SJCRH30 (cell line): ENCODE results near the gene MRPS23. TPM values are rescaled to one million over a fixed set of nuclear protein-coding genes. Genes with fewer than 3 reads are reported as not detected.

Experiments
- DNase-seq, 2 experiments: peaks; one replicate each; pipeline ENCODE4 v3.0.0-alpha.2; 2015 to 2020
- H3K27ac ChIP-seq: fragments of 250-450 bp; sonication (Bioruptor Pico); 2 replicates; pipeline ENCODE4 v1.5.1; 2020; ENCODE audit warnings: mild to moderate bottlenecking, moderate library complexity
- H3K27me3 ChIP-seq: fragments of 250-450 bp; sonication (Bioruptor Pico); 2 replicates; pipeline ENCODE4 v1.5.1; 2020; ENCODE audit warnings: mild to moderate bottlenecking, moderate library complexity
- H3K36me3 ChIP-seq: fragments of 250-450 bp; sonication (Bioruptor Pico); 2 replicates; pipeline ENCODE4 v1.5.1; 2020; ENCODE audit warnings: mild to moderate bottlenecking, moderate library complexity
- H3K4me1 ChIP-seq: fragments of 250-450 bp; sonication (Bioruptor Pico); 2 replicates; pipeline ENCODE4 v1.5.1; 2020; ENCODE audit warnings: mild to moderate bottlenecking, moderate library complexity
- H3K4me3 ChIP-seq: fragments of 250-450 bp; sonication (Bioruptor Pico); 2 replicates; pipeline ENCODE4 v1.5.1; 2020; ENCODE audit warnings: mild to moderate bottlenecking, moderate library complexity
- H3K9me3 ChIP-seq: fragments of 250-450 bp; sonication (Bioruptor Pico); replicated peaks from 2 replicates; pipeline ENCODE4 v1.5.1; 2020; ENCODE audit warnings: mild to moderate bottlenecking, moderate library complexity
- total RNA-seq: library from RNA; depleted of rRNA; stranded (reverse); fragments of >200 nt; shearing (Covaris generic); gene quantifications from 2 replicates; pipeline ENCODE4 v1.2.3, GENCODE V29; 2014

The MRPS23 gene
- total RNA-seq, 1 experiment from 2014 or later: 28.4 TPM

DNA sequence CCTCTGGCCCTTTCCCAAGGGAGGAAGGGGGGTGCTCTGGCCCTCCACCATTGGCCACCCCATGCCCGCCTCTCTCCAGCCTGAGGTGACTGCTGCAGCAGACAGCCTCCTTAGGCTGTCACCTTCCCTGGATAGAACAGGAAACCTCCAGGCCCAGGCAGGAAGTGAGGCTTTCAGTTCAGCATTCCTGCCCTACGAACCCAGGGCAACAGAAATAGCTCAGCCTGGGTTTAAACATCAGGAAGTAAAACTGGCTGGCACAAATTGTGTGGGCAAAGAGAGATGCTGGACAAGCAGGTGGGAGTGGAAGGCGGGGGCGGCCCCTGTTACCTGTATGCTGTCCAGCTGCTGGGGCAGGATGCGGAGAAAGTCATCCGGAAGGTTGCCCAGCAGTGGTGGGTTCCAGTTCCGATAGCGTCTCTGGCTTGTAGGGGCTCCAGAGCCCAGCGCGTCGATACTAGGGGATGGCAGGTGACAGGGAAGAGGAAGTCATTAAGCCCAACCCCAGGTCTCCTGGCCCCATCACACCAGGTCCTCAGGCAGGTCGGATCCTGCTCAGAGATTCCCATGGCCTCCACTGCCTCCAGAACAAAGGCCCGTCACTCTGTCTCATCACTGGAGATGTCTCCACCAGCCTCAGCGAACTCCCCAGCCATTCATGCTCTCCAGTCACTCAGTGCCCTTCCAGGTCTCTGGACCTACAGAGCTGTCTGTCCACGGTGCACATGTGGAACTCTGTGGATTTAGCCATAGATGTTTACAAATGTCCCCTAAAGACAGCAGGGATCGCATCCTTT lies 23.6 kb upstream of the MRPS23 start:
- peaks cover 56% of the 10 kb centered on the region for H3K4me1 ChIP-seq
- no peaks in the 10 kb centered on the region for H3K36me3 ChIP-seq

GRCh38 chr17:57872536-57872935 lies 22.7 kb upstream of the MRPS23 start:
- no peak overlapping the region for H3K27ac ChIP-seq
- no peaks in the 10 kb centered on the region for H3K36me3 ChIP-seq
- DNase-seq: no peak
- H3K27me3 ChIP-seq: no peaks in the 10 kb centered on the region
- no peaks in the 10 kb centered on the region for H3K9me3 ChIP-seq
- peaks cover 65% of the 10 kb centered on the region for H3K4me1 ChIP-seq
- no peak overlapping the region for H3K4me3 ChIP-seq

More for the DNA sequence above, 23.6 kb upstream of the MRPS23 start:
- no peak for DNase-seq
- peak overlapping the region; percentile 97 for H3K27ac ChIP-seq
- H3K27me3 ChIP-seq: no peaks in the 10 kb centered on the region
- H3K9me3 ChIP-seq: no peaks in the 10 kb centered on the region
- no peak overlapping the region for H3K4me3 ChIP-seq

DNA sequence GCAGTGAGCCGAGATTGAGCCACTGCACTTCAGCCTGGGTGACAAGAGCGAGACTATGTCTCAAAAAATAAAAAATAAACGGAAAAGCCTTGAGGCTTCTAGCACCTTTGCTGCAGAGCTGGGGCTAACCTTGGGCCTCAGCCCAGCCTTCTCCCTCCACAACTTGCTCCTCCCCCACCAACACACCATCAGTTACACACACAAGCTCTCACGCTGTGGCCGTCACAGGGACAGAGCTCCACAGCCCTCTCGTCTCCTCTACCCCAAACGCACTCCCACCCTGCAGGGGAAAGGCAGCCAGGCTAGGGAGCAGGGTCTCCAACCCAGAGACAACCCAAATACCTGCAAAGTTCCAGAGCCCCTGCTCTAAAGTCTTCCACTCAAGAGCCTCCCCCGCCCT lies 22.0 kb upstream of the MRPS23 start:
- H3K4me1 ChIP-seq: peaks cover 66% of the 10 kb centered on the region
- no peaks in the 10 kb centered on the region for H3K27me3 ChIP-seq
- H3K4me3 ChIP-seq: no peak overlapping the region
- no peaks in the 10 kb centered on the region for H3K9me3 ChIP-seq
- DNase-seq: no peak
- H3K36me3 ChIP-seq: no peaks in the 10 kb centered on the region
- H3K27ac ChIP-seq: no peak overlapping the region

GRCh38 chr17:57871155-57871554 lies 21.3 kb upstream of the MRPS23 start:
- Histone ChIP-seq H3K9me3 (no peaks in the 10 kb centered on the region), H3K4me3 (no peak overlapping the region), H3K27ac (no peak overlapping the region), H3K27me3 (no peaks in the 10 kb centered on the region), H3K4me1 (peaks cover 59% of the 10 kb centered on the region), H3K36me3 (no peaks in the 10 kb centered on the region)
- no peak for DNase-seq

GRCh38 chr17:57870283-57870635 lies 20.4 kb upstream of the MRPS23 start:
- H3K4me1 ChIP-seq: peaks cover 53% of the 10 kb centered on the region
- no peaks in the 10 kb centered on the region for H3K36me3 ChIP-seq
- H3K27ac ChIP-seq: peak overlapping the region; percentile 87
- no peaks in the 10 kb centered on the region for H3K9me3 ChIP-seq
- H3K4me3 ChIP-seq: no peak overlapping the region
- H3K27me3 ChIP-seq: no peaks in the 10 kb centered on the region
- peak in 1 of 2 experiments; percentile 19 for DNase-seq

DNA sequence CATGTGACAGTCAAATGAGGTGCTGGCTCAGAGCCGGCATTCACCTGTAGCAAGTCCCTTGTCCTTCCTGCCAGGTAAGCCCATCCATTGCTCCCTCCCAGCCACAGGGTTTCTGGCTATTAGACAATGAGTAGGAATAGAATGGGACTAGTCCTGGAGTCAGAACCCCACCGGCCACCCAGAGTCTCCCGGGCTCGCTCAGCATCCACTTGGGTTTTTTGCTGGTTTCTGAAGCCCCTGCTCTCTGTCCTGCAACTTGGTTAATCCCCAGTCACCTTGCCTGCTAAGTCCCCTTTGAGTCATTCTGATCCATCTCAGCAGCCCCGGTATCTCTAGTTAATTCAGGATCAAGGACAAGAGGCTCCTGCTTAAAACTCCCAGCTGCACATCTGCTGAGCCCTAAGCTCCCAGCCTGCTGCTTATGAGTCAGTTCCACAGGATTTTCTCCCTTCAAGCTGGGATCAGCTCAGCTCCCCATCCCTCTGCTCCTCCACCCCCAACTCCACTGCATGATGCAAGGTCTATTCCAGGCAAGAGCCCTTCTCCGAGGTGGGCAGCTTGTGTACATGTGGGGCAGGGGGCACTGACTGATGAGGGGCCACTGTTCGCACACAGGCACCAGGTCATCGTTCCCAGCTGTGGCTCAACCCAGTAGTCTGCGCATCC lies 19.9 kb upstream of the MRPS23 start:
- H3K9me3 ChIP-seq: no peaks in the 10 kb centered on the region
- peaks cover 49% of the 10 kb centered on the region for H3K4me1 ChIP-seq
- peak; percentile 55 to 73 for DNase-seq
- H3K36me3 ChIP-seq: no peaks in the 10 kb centered on the region
- no peaks in the 10 kb centered on the region for H3K27me3 ChIP-seq
- H3K4me3 ChIP-seq: no peak overlapping the region
- H3K27ac ChIP-seq: peak overlapping the region; percentile 87

DNA sequence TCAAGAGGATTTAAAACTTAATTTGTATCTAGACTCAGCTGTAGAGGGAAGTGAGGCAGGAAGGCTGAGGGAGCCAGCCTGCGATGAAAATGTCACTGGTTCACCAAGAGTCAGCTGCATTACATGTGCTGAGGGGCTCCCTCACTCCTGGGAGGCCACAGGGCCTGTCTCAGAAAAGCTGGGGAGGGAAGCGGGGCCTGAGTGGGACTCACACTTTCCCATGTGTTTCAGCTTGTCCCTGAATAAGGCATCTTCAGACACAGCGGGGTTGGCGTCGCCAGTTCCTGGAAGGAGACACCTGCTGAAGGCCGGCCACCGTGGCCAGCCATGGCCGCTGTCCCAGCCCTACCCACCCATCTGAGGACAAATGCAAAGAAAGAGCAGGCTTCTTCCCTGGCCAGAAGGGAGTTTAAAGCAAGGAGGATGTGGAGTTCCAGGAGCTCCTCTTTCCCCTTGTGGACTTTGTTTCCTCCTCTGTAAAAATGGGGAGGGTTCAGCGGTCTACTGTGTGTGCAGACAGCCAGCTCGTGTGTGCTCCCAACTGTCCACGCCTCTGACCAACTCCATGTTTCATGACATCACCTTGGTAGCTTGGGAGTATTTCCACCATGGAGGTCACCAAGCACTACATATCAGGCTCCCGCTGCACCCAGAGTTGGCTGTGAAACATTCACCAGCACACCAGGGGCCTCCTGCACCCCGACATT lies 19.2 kb upstream of the MRPS23 start:
- Histone ChIP-seq H3K27ac (peak overlapping the region; percentile 87), H3K4me3 (no peak overlapping the region), H3K4me1 (peaks cover 45% of the 10 kb centered on the region), H3K36me3 (no peaks in the 10 kb centered on the region), H3K9me3 (no peaks in the 10 kb centered on the region), H3K27me3 (no peaks in the 10 kb centered on the region)
- no peak for DNase-seq

GRCh38 chr17:57868007-57868909 lies 18.4 kb upstream of the MRPS23 start:
- Histone ChIP-seq H3K4me1 (peaks cover 37% of the 10 kb centered on the region), H3K27ac (peak overlapping the region; percentile 87), H3K27me3 (no peaks in the 10 kb centered on the region), H3K4me3 (0 out of 2 replicates have a peak overlapping the region, but pooled peaks have one; percentile 6), H3K9me3 (no peaks in the 10 kb centered on the region), H3K36me3 (no peaks in the 10 kb centered on the region)
- DNase-seq: peak; percentile 90 to 93

GRCh38 chr17:57867126-57867525 lies 17.3 kb upstream of the MRPS23 start:
- H3K9me3 ChIP-seq: no peaks in the 10 kb centered on the region
- H3K4me1 ChIP-seq: peaks cover 34% of the 10 kb centered on the region
- H3K36me3 ChIP-seq: no peaks in the 10 kb centered on the region
- H3K27me3 ChIP-seq: no peaks in the 10 kb centered on the region
- peak overlapping the region; percentile 87 for H3K27ac ChIP-seq
- no peak overlapping the region for H3K4me3 ChIP-seq
- no peak for DNase-seq

- no peak for DNase-seq
- no peaks in the 10 kb centered on the region for H3K27me3 ChIP-seq
- no peak overlapping the region for H3K27ac ChIP-seq
- H3K36me3 ChIP-seq: no peaks in the 10 kb centered on the region
- H3K4me3 ChIP-seq: no peak overlapping the region
- H3K9me3 ChIP-seq: no peaks in the 10 kb centered on the region
- peaks cover 34% of the 10 kb centered on the region for H3K4me1 ChIP-seq
Measured at GRCh38 chr17:57866723-57867122, 16.9 kb upstream of the MRPS23 start.

DNA sequence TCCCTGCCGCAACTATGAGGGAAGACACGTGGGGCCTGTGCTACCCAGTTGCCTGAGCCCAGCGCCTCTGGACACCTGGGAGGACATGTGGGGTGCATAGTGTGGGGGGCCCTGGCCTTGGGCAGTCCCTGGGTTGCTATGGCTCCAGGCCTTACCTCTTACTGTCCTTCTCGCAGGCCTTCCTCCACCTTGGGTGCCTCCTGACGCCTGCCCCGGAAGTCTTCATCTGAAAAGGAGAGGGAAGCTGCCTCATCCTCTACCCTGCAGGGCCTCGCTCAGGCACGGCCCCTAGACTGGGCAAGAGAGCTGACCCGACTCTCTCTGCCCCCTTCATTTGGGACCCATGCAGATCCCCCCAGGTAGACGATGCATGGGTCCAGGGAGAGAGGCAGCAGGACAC lies 16.5 kb upstream of the MRPS23 start:
- no peak for DNase-seq
- H3K36me3 ChIP-seq: no peaks in the 10 kb centered on the region
- H3K4me3 ChIP-seq: no peak overlapping the region
- no peak overlapping the region for H3K27ac ChIP-seq
- no peaks in the 10 kb centered on the region for H3K9me3 ChIP-seq
- no peaks in the 10 kb centered on the region for H3K27me3 ChIP-seq
- H3K4me1 ChIP-seq: peaks cover 37% of the 10 kb centered on the region

DNA sequence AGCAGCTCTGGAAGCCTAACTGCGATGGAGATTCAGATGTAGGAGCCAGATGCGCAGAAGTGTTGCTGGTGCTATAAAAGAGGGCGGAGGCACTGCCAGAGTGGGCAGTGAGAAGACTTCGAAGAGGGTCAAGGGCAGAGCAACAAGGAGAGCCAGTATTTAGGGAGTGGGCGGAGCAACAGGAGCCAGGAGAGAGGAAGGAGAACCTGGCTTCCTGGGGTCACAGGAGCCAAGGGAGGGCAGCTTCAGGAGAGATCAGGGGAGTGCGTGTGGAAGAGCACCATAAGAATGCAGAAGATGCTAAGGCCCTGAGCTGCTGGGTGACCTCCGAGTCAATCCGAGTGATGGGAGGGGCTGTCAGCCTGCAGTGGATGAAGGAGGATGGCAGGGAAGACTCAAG lies 14.4 kb upstream of the MRPS23 start:
- Histone ChIP-seq H3K4me1 (peaks cover 34% of the 10 kb centered on the region), H3K4me3 (no peak overlapping the region), H3K27ac (no peak overlapping the region), H3K9me3 (no peaks in the 10 kb centered on the region), H3K36me3 (no peaks in the 10 kb centered on the region), H3K27me3 (no peaks in the 10 kb centered on the region)
- no peak for DNase-seq

DNA sequence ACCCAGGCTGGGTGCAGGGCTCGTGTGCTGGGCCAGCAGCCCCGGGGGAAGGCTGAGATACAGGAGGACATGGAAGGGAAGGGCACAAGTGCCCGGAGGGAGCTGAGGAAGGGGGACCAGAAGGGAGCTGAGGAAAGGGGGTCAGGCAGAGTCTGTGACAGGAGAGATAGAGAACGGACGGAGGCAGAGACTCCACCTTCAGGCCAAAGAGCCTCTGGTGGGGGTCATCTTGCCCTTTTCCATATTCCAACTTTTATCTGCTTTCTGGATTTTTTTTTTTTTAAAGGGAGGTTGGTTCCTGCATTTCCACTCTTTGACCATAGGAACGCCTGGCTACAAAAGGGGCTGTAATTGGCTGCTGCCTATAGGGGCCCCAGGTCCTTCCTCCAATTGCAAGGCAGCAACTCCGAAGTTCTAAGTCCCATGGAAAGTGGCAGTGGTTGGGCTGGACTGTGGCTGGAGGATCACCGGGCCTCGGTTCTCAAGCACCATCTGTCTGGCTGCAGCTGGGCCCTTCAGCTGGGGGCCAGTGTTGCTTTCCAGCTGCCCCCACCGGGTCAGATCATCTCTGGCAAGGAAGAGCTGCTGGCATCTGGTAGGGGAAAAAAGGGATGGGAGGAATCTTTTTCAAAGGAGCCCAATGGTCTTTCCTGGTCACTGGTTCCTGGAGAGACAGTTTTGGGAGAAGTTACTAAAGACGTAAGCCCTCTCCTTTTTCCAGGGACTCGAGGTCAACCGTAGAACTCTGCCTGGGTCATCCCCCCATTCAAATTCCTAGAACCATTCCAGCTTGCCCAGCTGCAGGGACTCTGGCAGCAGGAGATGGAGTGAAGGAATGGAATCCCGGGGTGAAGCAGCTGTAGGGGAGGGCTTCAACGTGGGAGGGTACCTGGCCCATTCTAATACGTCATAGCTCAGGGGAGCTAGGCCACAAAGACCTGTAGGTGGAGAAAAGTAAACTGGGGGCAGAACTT lies 13.1 kb upstream of the MRPS23 start:
- Histone ChIP-seq H3K36me3 (no peaks in the 10 kb centered on the region), H3K4me3 (no peak overlapping the region), H3K27me3 (no peaks in the 10 kb centered on the region), H3K9me3 (no peaks in the 10 kb centered on the region), H3K4me1 (peaks cover 23% of the 10 kb centered on the region), H3K27ac (no peak overlapping the region)
- DNase-seq: no peak
